SU-DHL-6 (cell line): ENCODE measurements around the gene ZNF516.

Experiments
- CTCF ChIP-seq: fragments of 200-600 bp; sonication (generic); IDR thresholded peaks from one replicate; pipeline ENCODE4 v1.5.1; 2017; ENCODE audit warnings: antibody characterized with exemption, mild to moderate bottlenecking, low read length, moderate library complexity; ENCODE audit not compliant: insufficient read depth, poor library complexity, severe bottlenecking
- EZH2phosphoT487 ChIP-seq: fragments of 200-600 bp; sonication (generic), shearing (Covaris generic); conservative IDR thresholded peaks from 2 replicates; pipeline ENCODE4 v1.6.1; 2018; ENCODE audit warnings: mild to moderate bottlenecking, antibody characterized with exemption, low read length, moderate library complexity, mixed read lengths

- no peak for TF ChIP-seq CTCF
- TF ChIP-seq EZH2phosphoT487, result no peak
Observed at GRCh38 chr18:76356666-76357065, 138.4 kb downstream of the ZNF516 start.
